Mucosa of descending colon (tissue), 3 donors: ENCODE measurements around the gene SYT14. TPM values are rescaled to one million over a fixed set of nuclear protein-coding genes. Genes with fewer than 3 reads are reported as not detected.

Source experiments
- ATAC-seq: fragments of 200-7000 bp; cut with Tn5 transposase; one replicate; pipeline ENCODE4 v1.9.1; 2020; ENCODE audit warnings: mild to moderate bottlenecking, moderate library complexity
- DNase-seq, 3 donors: peaks; one replicate each; pipeline ENCODE4 v3.0.0-alpha.2; 2020
- H3K36me3 ChIP-seq: fragments of 200-600 bp; one replicate; pipeline ENCODE4 v1.8.0; 2021; ENCODE audit warnings: low read depth, mild to moderate bottlenecking
- H3K4me1 ChIP-seq: fragments of 200-600 bp; one replicate; pipeline ENCODE4 v1.8.0; 2021; ENCODE audit warnings: low read depth, mild to moderate bottlenecking
- H3K4me3 ChIP-seq: fragments of 200-600 bp; one replicate; pipeline ENCODE4 v1.8.0; 2021; ENCODE audit warnings: mild to moderate bottlenecking
- H3K9me3 ChIP-seq: fragments of 200-600 bp; one replicate; pipeline ENCODE4 v1.8.0; 2021; ENCODE audit warnings: mild to moderate bottlenecking
- intact Hi-C, 2 donors: fragments of 100-400 bp; cut with DNase I in 1 of 2; cut with micrococcal nuclease in 1 of 2; formaldehyde crosslinking; loops; one replicate each; pipeline versions ENCODE4 v1.11.0 to v1.11.1; 2022; cut with DNase I, micrococcal nuclease
- total RNA-seq, 3 donors: library from RNA; stranded (reverse); fragmentation: NEBNext Ultra II Directional in 2 of 3; extraction: Animal tissue kit (Norgen Biotek cat#: 25700) in 2 of 3; gene quantifications; one replicate each; pipeline versions ENCODE4 v1.2.1 to v1.2.4, GENCODE V29; 2021 to 2023
- TF ChIP-seq, protein P1 (sequence below): fragments of 200-600 bp; IDR thresholded peaks from one replicate; pipeline ENCODE4 v1.8.0; 2022; ENCODE audit warnings: antibody characterized with exemption, mild to moderate bottlenecking
- donor health status: DM: no; HTN: no; CAD: no; lungs with moderate emphysema.
- donor health status: DM: no; HTN: no; CAD: no.
- donor health status: DM: no; HTN: yes; CAD: no.

Gene SYT14
- total RNA-seq, 3 donors from 2014 or later: 0.41 TPM; not detected in 2

DNA sequence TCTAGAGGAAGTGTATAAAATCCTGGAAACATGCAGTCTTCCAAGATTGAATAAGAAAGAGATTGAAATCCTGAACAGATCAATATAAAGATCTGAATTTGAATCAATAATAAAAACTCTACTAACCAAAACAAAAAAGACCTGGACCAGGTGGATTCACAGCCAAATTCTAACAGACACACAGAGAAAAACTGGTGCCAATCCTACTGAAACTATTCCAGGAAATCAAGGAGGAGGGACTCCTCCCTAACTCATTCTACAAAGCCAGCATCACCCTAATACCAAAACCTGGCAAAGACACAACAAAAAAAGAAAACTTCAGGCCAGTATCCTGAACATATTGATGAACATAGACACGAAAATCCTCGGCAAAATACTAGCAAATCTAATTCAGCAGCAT lies 58.3 kb downstream of the SYT14 start:
- DNase-seq: no peak
- TF ChIP-seq, protein P1, sequence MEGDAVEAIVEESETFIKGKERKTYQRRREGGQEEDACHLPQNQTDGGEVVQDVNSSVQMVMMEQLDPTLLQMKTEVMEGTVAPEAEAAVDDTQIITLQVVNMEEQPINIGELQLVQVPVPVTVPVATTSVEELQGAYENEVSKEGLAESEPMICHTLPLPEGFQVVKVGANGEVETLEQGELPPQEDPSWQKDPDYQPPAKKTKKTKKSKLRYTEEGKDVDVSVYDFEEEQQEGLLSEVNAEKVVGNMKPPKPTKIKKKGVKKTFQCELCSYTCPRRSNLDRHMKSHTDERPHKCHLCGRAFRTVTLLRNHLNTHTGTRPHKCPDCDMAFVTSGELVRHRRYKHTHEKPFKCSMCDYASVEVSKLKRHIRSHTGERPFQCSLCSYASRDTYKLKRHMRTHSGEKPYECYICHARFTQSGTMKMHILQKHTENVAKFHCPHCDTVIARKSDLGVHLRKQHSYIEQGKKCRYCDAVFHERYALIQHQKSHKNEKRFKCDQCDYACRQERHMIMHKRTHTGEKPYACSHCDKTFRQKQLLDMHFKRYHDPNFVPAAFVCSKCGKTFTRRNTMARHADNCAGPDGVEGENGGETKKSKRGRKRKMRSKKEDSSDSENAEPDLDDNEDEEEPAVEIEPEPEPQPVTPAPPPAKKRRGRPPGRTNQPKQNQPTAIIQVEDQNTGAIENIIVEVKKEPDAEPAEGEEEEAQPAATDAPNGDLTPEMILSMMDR: no peak
- ATAC-seq: no peak
- no peaks in the 10 kb centered on the region for H3K4me1 ChIP-seq
- H3K4me3 ChIP-seq: no peak overlapping the region
- intact Hi-C loops: no loop called here
- H3K9me3 ChIP-seq: no peaks in the 10 kb centered on the region
- no peaks in the 10 kb centered on the region for H3K36me3 ChIP-seq

GRCh38 chr1:209999005-209999404 lies 61.0 kb downstream of the SYT14 start:
- H3K4me3 ChIP-seq: no peak overlapping the region
- no peaks in the 10 kb centered on the region for H3K9me3 ChIP-seq
- no peak for ATAC-seq
- TF ChIP-seq, protein P1: no peak
- H3K4me1 ChIP-seq: no peaks in the 10 kb centered on the region
- no peak for DNase-seq
- intact Hi-C loops: no loop called here
- no peaks in the 10 kb centered on the region for H3K36me3 ChIP-seq

- TF ChIP-seq, protein P1: no peak
- no peaks in the 10 kb centered on the region for H3K36me3 ChIP-seq
- ATAC-seq: no peak
- intact Hi-C loops: no loop called here
- DNase-seq: no peak
- no peaks in the 10 kb centered on the region for H3K4me1 ChIP-seq
- no peaks in the 10 kb centered on the region for H3K9me3 ChIP-seq
- no peak overlapping the region for H3K4me3 ChIP-seq
Measured at GRCh38 chr1:210001751-210002150, 63.7 kb downstream of the SYT14 start.

GRCh38 chr1:210003501-210003900 lies 65.5 kb downstream of the SYT14 start:
- no peaks in the 10 kb centered on the region for H3K4me1 ChIP-seq
- no peaks in the 10 kb centered on the region for H3K9me3 ChIP-seq
- no peaks in the 10 kb centered on the region for H3K36me3 ChIP-seq
- H3K4me3 ChIP-seq: no peak overlapping the region
- TF ChIP-seq, protein P1: no peak
- intact Hi-C loops: no loop called here
- DNase-seq (no peak), ATAC-seq (no peak)

DNA sequence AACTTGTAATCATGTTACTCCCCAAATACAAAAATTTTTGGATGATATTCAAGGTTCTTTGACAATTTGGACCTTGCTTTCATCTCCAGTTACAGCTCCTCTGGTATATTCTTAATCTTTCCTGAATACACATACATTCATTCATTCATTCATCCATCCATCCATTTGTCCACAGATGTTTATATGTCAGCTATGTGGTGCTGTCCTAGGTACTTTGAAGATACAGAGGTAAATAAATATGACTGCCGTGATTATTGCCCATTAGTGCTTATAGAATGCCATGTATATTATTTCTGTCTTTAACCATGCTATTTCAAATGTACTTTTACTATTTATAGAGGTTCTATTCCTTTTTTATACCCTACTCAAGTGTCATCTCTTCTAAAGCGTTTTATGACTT lies 72.1 kb downstream of the SYT14 start:
- H3K9me3 ChIP-seq: no peaks in the 10 kb centered on the region
- H3K4me3 ChIP-seq: no peak overlapping the region
- intact Hi-C loops: no loop called here
- no peaks in the 10 kb centered on the region for H3K4me1 ChIP-seq
- ATAC-seq: no peak
- H3K36me3 ChIP-seq: no peaks in the 10 kb centered on the region
- TF ChIP-seq, protein P1: no peak
- DNase-seq: no peak
